SU-DHL-6 (cell line): ENCODE measurements around the gene EOGT.

Experiments
- H2AFZ ChIP-seq: fragments of 200-600 bp; sonication (generic); 2 replicates; pipeline ENCODE4 v1.6.1; 2014; ENCODE audit warnings: low read depth, mild to moderate bottlenecking, moderate library complexity, mixed read lengths, antibody characterized with exemption, low read length; ENCODE audit not compliant: severe bottlenecking
- H3F3A ChIP-seq: fragments of 200-600 bp; shearing (Covaris generic); 2 replicates; pipeline ENCODE4 v1.6.0; 2016; ENCODE audit warnings: antibody characterized with exemption, mild to moderate bottlenecking; ENCODE audit not compliant: insufficient read depth
- H3K27ac ChIP-seq: fragments of 200-600 bp; sonication (generic); 2 replicates; pipeline ENCODE4 v1.5.1; 2016; ENCODE audit warnings: low read depth, mild to moderate bottlenecking, low read length, moderate library complexity, mixed read lengths
- H3K27me3 ChIP-seq: fragments of 200-600 bp; sonication (generic), shearing (Covaris generic); 2 replicates; pipeline ENCODE4 v1.6.0; 2014; ENCODE audit warnings: mild to moderate bottlenecking, low read length
- H3K36me3 ChIP-seq: fragments of 200-600 bp; sonication (generic); 2 replicates; pipeline ENCODE4 v1.6.1; 2014; ENCODE audit warnings: mild to moderate bottlenecking, low read length, mixed read lengths
- H3K4me2 ChIP-seq: fragments of 300-600, 200-600 bp; shearing (Covaris generic), sonication (generic); 2 replicates; pipeline ENCODE4 v1.6.0; 2014; ENCODE audit warnings: low read length, low read depth, mild to moderate bottlenecking; ENCODE audit not compliant: poor library complexity, severe bottlenecking
- H3K4me3 ChIP-seq: fragments of 200-600 bp; sonication (generic); 2 replicates; pipeline ENCODE4 v1.5.1; 2014; ENCODE audit warnings: antibody characterized with exemption, low read length, mild to moderate bottlenecking, mixed read lengths; ENCODE audit not compliant: insufficient read depth, poor library complexity, severe bottlenecking
- H3K79me2 ChIP-seq: fragments of 200-600 bp; sonication (generic); 2 replicates; pipeline ENCODE4 v1.6.1; 2014; ENCODE audit warnings: mild to moderate bottlenecking, low read length, moderate library complexity; ENCODE audit not compliant: insufficient read depth
- H3K9ac ChIP-seq: fragments of 200-600 bp; sonication (generic); 2 replicates; pipeline ENCODE4 v1.7.0; 2014; ENCODE audit warnings: mild to moderate bottlenecking, low read length
- H3K9me2 ChIP-seq: fragments of 200-600 bp; sonication (generic); replicated peaks from 2 replicates; pipeline ENCODE4 v1.6.1; 2014; ENCODE audit warnings: low read length; ENCODE audit not compliant: insufficient read depth
- H3K9me3 ChIP-seq: fragments of 200-600 bp; sonication (generic); 2 replicates; pipeline ENCODE4 v1.6.1; 2014; ENCODE audit warnings: low read length, mixed read lengths; ENCODE audit not compliant: insufficient read depth
- H4K20me1 ChIP-seq: fragments of 200-600 bp; sonication (generic); 2 replicates; pipeline ENCODE4 v1.6.1; 2014; ENCODE audit warnings: low read depth, mild to moderate bottlenecking, antibody characterized with exemption, low read length, moderate library complexity, mixed read lengths
- EZH2phosphoT487 ChIP-seq: fragments of 200-600 bp; sonication (generic), shearing (Covaris generic); conservative IDR thresholded peaks from 2 replicates; pipeline ENCODE4 v1.6.1; 2018; ENCODE audit warnings: mild to moderate bottlenecking, antibody characterized with exemption, low read length, moderate library complexity, mixed read lengths
- TF ChIP-seq, protein P1 (sequence below): fragments of 200-600 bp; sonication (generic); IDR thresholded peaks from one replicate; pipeline ENCODE4 v1.5.1; 2017; ENCODE audit warnings: antibody characterized with exemption, mild to moderate bottlenecking, low read length, moderate library complexity; ENCODE audit not compliant: insufficient read depth, poor library complexity, severe bottlenecking

Gene EOGT

GRCh38 chr3:68996356-68996995 is 17.0 kb downstream of the EOGT start:
- H2AFZ ChIP-seq, result no peak overlapping the region

GRCh38 chr3:68988740-68989139 is 24.7 kb downstream of the EOGT start:
- no peak overlapping the region for H3K4me2 ChIP-seq
- H3K27ac ChIP-seq, result no peak overlapping the region
- H3K36me3 ChIP-seq, result peaks cover 18% of the 10 kb centered on the region; the same call in 1 of the 2 replicates
- TF ChIP-seq, protein P1, sequence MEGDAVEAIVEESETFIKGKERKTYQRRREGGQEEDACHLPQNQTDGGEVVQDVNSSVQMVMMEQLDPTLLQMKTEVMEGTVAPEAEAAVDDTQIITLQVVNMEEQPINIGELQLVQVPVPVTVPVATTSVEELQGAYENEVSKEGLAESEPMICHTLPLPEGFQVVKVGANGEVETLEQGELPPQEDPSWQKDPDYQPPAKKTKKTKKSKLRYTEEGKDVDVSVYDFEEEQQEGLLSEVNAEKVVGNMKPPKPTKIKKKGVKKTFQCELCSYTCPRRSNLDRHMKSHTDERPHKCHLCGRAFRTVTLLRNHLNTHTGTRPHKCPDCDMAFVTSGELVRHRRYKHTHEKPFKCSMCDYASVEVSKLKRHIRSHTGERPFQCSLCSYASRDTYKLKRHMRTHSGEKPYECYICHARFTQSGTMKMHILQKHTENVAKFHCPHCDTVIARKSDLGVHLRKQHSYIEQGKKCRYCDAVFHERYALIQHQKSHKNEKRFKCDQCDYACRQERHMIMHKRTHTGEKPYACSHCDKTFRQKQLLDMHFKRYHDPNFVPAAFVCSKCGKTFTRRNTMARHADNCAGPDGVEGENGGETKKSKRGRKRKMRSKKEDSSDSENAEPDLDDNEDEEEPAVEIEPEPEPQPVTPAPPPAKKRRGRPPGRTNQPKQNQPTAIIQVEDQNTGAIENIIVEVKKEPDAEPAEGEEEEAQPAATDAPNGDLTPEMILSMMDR, result no peak
- no peak for TF ChIP-seq EZH2phosphoT487
- no peaks in the 10 kb centered on the region for H3F3A ChIP-seq
- no peak overlapping the region for H2AFZ ChIP-seq
- H3K27me3 ChIP-seq, result no peaks in the 10 kb centered on the region
- H3K79me2 ChIP-seq, result no peaks in the 10 kb centered on the region
- H4K20me1 ChIP-seq, result no peaks in the 10 kb centered on the region
- no peak overlapping the region for H3K9ac ChIP-seq
- no peaks in the 10 kb centered on the region for H3K9me2 ChIP-seq
- H3K9me3 ChIP-seq, result no peaks in the 10 kb centered on the region
- no peak overlapping the region for H3K4me3 ChIP-seq

More at GRCh38 chr3:68996356-68996995, 17.0 kb downstream of the EOGT start:
- Histone ChIP-seq H3K9me2 (no peaks in the 10 kb centered on the region), H3K9me3 (no peaks in the 10 kb centered on the region), H3K9ac (no peak overlapping the region), H3K79me2 (no peaks in the 10 kb centered on the region), H3K4me2 (no peak overlapping the region), H3K27ac (no peak overlapping the region), H3K36me3 (peaks cover 11% of the 10 kb centered on the region; the same call in 1 of the 2 replicates), H4K20me1 (no peaks in the 10 kb centered on the region), H3K4me3 (no peak overlapping the region), H3K27me3 (no peaks in the 10 kb centered on the region), H3F3A (no peaks in the 10 kb centered on the region)
- TF ChIP-seq EZH2phosphoT487, result no peak
- TF ChIP-seq, protein P1, result no peak

DNA sequence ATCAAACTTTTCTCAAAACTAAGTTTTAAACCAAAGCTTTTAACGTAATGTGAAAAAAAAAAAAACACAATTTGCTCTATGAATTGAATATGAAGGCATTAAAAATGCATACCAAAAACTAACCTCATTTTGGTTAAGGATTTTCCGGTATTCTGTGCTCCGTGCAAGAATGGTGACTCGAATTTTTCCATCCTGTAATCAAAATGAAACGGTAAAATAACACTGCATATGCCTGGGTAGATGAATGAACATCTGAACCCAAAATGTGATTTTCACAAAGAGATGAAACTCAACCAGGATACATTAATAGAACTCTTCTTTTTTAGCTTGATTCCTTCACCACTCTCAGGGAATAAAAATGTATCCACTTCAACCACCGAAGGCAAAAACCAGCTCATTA is 26.2 kb downstream of the EOGT start:
- H3K4me2 ChIP-seq, result no peak overlapping the region
- no peak overlapping the region for H2AFZ ChIP-seq
- H3F3A ChIP-seq, result no peaks in the 10 kb centered on the region
- no peaks in the 10 kb centered on the region for H3K9me2 ChIP-seq
- no peaks in the 10 kb centered on the region for H4K20me1 ChIP-seq
- no peak for TF ChIP-seq EZH2phosphoT487
- TF ChIP-seq, protein P1, result no peak
- H3K4me3 ChIP-seq, result no peak overlapping the region
- H3K79me2 ChIP-seq, result no peaks in the 10 kb centered on the region
- no peak overlapping the region for H3K27ac ChIP-seq
- H3K36me3 ChIP-seq, result peaks cover 18% of the 10 kb centered on the region; the same call in 1 of the 2 replicates
- H3K27me3 ChIP-seq, result no peaks in the 10 kb centered on the region
- H3K9me3 ChIP-seq, result no peaks in the 10 kb centered on the region
- H3K9ac ChIP-seq, result no peak overlapping the region
